ENCODE results near the gene NONO. TPM values are rescaled to one million over a fixed set of nuclear protein-coding genes. Genes with fewer than 3 reads are reported as not detected.
A peak's percentile ranks its signal among the peaks of the same experiment; 100 is the strongest.

The NONO gene
- total RNA-seq, 1 donor = 478 TPM

GRCh38 chrX:71251466-71251973, 31.9 kb upstream of the NONO start:
- H3K4me2 ChIP-seq (ENCODE audit: insufficient read depth, low read length) = no peak overlapping the region

GRCh38 chrX:71252221-71252620, 31.2 kb upstream of the NONO start:
- Histone ChIP-seq H3K36me3 (ENCODE audit: insufficient read depth, low read length) (peaks cover 10% of the 10 kb centered on the region), H3K79me2 (ENCODE audit: insufficient read depth, low read length) (peaks cover 15% of the 10 kb centered on the region), H3K4me3 (ENCODE audit: insufficient read depth, low read length) (no peak overlapping the region), H4K20me1 (ENCODE audit: insufficient read depth, low read length) (peaks cover 3% of the 10 kb centered on the region), H3K27ac (ENCODE audit: low read depth, low read length) (no peak overlapping the region), H2AFZ (ENCODE audit: low read length) (no peak overlapping the region), H3K4me1 (ENCODE audit: insufficient read depth, low read length) (peaks cover 3% of the 10 kb centered on the region), H3K4me2 (ENCODE audit: insufficient read depth, low read length) (peak overlapping the region; percentile 92), H3K27me3 (ENCODE audit: insufficient read depth, low read length) (no peaks in the 10 kb centered on the region), H3K9me3 (ENCODE audit: low read depth, low read length) (no peaks in the 10 kb centered on the region)
- TF ChIP-seq CTCF (IDR thresholded peaks at IDR 0.05; ENCODE audit: extremely low read depth, low read depth, low read length) = no peak
- DNase-seq (ENCODE audit: insufficient read length, low spot score, missing footprints) = peak; percentile 66

More at GRCh38 chrX:71251466-71251973, 31.9 kb upstream of the NONO start:
- no peaks in the 10 kb centered on the region for H3K9me3 ChIP-seq (ENCODE audit: low read depth, low read length)
- H3K4me3 ChIP-seq (ENCODE audit: insufficient read depth, low read length) = no peak overlapping the region
- peaks cover 3% of the 10 kb centered on the region for H4K20me1 ChIP-seq (ENCODE audit: insufficient read depth, low read length)
- H3K79me2 ChIP-seq (ENCODE audit: insufficient read depth, low read length) = peaks cover 15% of the 10 kb centered on the region
- H2AFZ ChIP-seq (ENCODE audit: low read length) = no peak overlapping the region
- DNase-seq (ENCODE audit: insufficient read length, low spot score, missing footprints) = peak; percentile 21
- H3K4me1 ChIP-seq (ENCODE audit: insufficient read depth, low read length) = peaks cover 3% of the 10 kb centered on the region
- peaks cover 10% of the 10 kb centered on the region for H3K36me3 ChIP-seq (ENCODE audit: insufficient read depth, low read length)
- H3K27me3 ChIP-seq (ENCODE audit: insufficient read depth, low read length) = no peaks in the 10 kb centered on the region
- no peak for TF ChIP-seq CTCF (IDR thresholded peaks at IDR 0.05; ENCODE audit: extremely low read depth, low read depth, low read length)
- no peak overlapping the region for H3K27ac ChIP-seq (ENCODE audit: low read depth, low read length)

GRCh38 chrX:71253253-71254091, 30.0 kb upstream of the NONO start:
- Histone ChIP-seq H3K4me1 (ENCODE audit: insufficient read depth, low read length) (peaks cover 3% of the 10 kb centered on the region), H3K36me3 (ENCODE audit: insufficient read depth, low read length) (peaks cover 5% of the 10 kb centered on the region), H3K79me2 (ENCODE audit: insufficient read depth, low read length) (peaks cover 15% of the 10 kb centered on the region), H3K27me3 (ENCODE audit: insufficient read depth, low read length) (no peaks in the 10 kb centered on the region), H3K4me3 (ENCODE audit: insufficient read depth, low read length) (peak overlapping the region; percentile 89), H3K9me3 (ENCODE audit: low read depth, low read length) (no peaks in the 10 kb centered on the region), H3K27ac (ENCODE audit: low read depth, low read length) (no peak overlapping the region), H3K4me2 (ENCODE audit: insufficient read depth, low read length) (peak overlapping the region; percentile 92), H4K20me1 (ENCODE audit: insufficient read depth, low read length) (peaks cover 3% of the 10 kb centered on the region), H2AFZ (ENCODE audit: low read length) (peak overlapping the region; percentile 56)
- peak; percentile 62 for DNase-seq (ENCODE audit: insufficient read length, low spot score, missing footprints)
- TF ChIP-seq CTCF (IDR thresholded peaks at IDR 0.05; ENCODE audit: extremely low read depth, low read depth, low read length) = peak; percentile 40
